Activated CD4-positive, alpha-beta T cell treated with anti-CD3 and anti-CD28 coated beads, Interleukin-2, amount 50 U/mL, for 24 hours (primary cell): ENCODE data around the gene PDE8B.
"Not testable (repeated sequence)": the region's sequence is repeated elsewhere in the genome, so short reads cannot be mapped to it uniquely, and the experiment has no call there.

Source experiments
- DNase-seq, 2 donors: peaks; one replicate each; pipeline ENCODE4 v3.0.0-alpha.2; 2020; ENCODE audit warnings: low read depth in 1 of 2, low spot score in 1 of 2

The PDE8B gene

GRCh38 chr5:77431286-77431685 lies 220.8 kb downstream of the PDE8B start:
- DNase-seq = no peak

GRCh38 chr5:77431719-77432118 lies 221.2 kb downstream of the PDE8B start:
- no peak for DNase-seq

- no peak for DNase-seq
Observed at GRCh38 chr5:77437194-77437593, 226.7 kb downstream of the PDE8B start.

- no peak for DNase-seq
Observed at GRCh38 chr5:77438071-77438470, 227.6 kb downstream of the PDE8B start.

- no peak for DNase-seq
Observed at GRCh38 chr5:77443670-77444069, 233.2 kb downstream of the PDE8B start.

GRCh38 chr5:77444356-77444755 lies 233.9 kb downstream of the PDE8B start:
- no peak for DNase-seq

- DNase-seq = no peak
Observed at GRCh38 chr5:77448831-77449230, 238.4 kb downstream of the PDE8B start.

- DNase-seq = no peak
Observed at GRCh38 chr5:77449277-77449676, 238.8 kb downstream of the PDE8B start.

- no peak for DNase-seq
Observed at GRCh38 chr5:77449981-77450380, 239.5 kb downstream of the PDE8B start.

GRCh38 chr5:77452351-77452750 lies 241.9 kb downstream of the PDE8B start:
- DNase-seq = no peak

GRCh38 chr5:77454123-77454522 lies 243.6 kb downstream of the PDE8B start:
- no peak for DNase-seq

GRCh38 chr5:77461287-77461686 lies 250.8 kb downstream of the PDE8B start:
- no peak for DNase-seq

GRCh38 chr5:77463905-77464304 lies 253.4 kb downstream of the PDE8B start:
- no peak for DNase-seq

GRCh38 chr5:77468875-77469274 lies 258.4 kb downstream of the PDE8B start:
- not testable (repeated sequence) for DNase-seq

GRCh38 chr5:77475041-77475440 lies 264.6 kb downstream of the PDE8B start:
- not testable (repeated sequence) for DNase-seq
